GM21825 (cell line): ENCODE results near the gene XRRA1.
"Not testable (repeated sequence)": the region's sequence is repeated elsewhere in the genome, so short reads cannot be mapped to it uniquely, and the experiment has no call there.

Source experiments
- ATAC-seq: cut with Tn5 transposase; IDR thresholded peaks from one replicate; pipeline ENCODE4 v1.9.1; 2021; ENCODE audit warnings: mild to moderate bottlenecking, moderate library complexity; ENCODE audit not compliant: unreplicated experiment

The XRRA1 gene

DNA sequence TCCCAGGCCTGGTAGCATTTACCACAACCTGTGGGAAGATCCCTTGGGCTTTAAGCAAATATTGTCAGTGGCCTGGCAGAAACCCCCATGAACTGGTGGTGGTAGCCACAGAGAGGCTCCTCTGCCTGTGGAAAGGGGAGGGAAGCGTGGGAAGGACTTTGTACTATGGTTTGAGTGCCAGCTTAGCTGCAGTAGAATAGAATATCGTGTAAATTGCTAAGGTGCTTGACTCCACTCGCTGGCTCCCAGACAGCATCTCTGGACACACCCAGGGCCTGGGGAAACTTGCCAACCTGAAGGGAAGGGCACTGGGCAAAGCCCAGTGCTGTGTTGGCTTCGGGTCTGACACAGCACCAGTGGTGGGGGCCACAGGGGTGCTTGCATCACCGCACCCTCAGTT, 52.6 kb downstream of the XRRA1 start:
- ATAC-seq = no peak

- no peak for ATAC-seq
Observed at GRCh38 chr11:74895340-74896116, 53.4 kb downstream of the XRRA1 start.

- ATAC-seq = not testable (repeated sequence)
Observed at GRCh38 chr11:74893015-74893414, 55.9 kb downstream of the XRRA1 start.

DNA sequence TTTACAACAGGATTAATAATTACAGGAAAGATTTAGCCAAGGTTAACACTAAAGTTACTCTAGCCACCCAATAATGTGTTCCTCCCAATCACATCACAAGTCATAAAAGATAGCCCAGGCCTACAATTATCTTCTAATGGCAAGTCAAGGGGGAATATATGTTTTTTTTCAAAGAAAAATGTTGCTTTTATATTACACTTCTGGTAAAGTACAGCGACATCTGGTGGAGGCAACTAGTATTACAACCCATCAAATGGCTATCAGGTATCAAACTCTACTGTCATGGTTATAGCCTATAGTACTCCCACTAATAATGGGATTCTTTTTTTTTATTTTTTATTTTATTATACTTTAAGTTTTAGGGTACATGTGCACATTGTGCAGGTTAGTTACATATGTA, 71.8 kb downstream of the XRRA1 start:
- no peak for ATAC-seq

DNA sequence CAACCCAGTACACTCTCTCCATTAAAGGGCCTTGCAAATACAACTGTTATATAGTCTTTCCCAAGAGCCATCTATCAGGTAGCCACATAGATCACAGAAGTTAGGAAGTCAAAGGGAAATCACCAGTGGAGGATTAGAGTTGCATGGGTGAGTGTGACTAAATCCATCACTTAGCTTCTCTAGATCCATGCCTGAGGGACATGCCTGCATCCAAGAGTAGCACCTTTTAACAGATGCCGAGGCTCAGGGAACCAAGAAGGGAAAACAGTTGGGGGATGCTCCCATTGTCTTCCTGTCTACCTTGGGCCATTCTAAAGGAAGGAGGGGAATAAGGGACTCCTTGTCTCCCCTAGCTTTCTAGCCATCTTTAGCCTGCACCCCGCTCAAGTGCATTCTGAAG, 77.9 kb downstream of the XRRA1 start:
- no peak for ATAC-seq

GRCh38 chr11:74870485-74870884, 78.4 kb downstream of the XRRA1 start:
- no peak for ATAC-seq

GRCh38 chr11:74866557-74866956, 82.3 kb downstream of the XRRA1 start:
- ATAC-seq = no peak

- no peak for ATAC-seq
Observed at GRCh38 chr11:74863410-74863809, 85.5 kb downstream of the XRRA1 start.

DNA sequence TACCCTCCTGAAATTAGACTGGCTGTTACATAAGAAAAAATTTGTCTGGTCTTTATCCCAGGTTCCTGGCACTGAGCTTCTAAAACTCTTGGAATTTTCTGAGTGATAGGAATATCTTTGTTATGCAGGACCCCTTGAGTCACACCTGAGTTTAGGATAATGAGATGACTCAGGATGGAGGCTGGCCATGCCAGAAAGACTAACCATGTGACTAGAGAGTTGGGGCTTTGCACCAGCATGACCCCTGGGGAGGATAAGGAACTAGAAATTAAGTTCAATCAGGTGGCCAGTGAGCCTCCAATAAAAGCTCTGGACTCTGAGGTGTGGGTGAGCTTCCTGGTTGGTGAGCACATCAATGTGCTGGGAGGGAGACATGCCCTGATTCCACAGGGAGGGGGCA, 88.1 kb downstream of the XRRA1 start:
- no peak for ATAC-seq

- ATAC-seq = no peak
Observed at GRCh38 chr11:74853223-74853622, 95.7 kb downstream of the XRRA1 start.

- ATAC-seq = no peak
Observed at GRCh38 chr11:74849525-74850391, 99.1 kb downstream of the XRRA1 start.

DNA sequence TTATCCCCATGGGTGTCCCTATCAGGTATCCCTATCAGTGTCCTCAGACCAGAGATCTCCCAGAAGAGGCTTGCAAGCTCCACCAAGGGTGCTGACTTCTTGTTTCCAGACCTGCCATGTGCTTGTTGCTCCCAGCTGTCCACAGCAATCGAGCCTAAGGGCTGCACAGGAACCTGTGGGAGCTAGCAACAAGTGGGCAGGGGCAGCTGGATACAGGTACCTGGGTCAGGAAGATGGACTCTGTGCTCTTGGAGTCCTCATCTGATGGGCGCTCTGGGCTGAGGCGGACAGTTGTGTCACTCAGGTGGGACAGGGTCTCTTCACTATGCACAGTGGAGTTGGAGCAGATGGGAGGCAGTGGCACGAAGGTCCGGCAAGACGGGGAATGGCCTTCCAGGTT, 101.0 kb downstream of the XRRA1 start:
- ATAC-seq = no peak

DNA sequence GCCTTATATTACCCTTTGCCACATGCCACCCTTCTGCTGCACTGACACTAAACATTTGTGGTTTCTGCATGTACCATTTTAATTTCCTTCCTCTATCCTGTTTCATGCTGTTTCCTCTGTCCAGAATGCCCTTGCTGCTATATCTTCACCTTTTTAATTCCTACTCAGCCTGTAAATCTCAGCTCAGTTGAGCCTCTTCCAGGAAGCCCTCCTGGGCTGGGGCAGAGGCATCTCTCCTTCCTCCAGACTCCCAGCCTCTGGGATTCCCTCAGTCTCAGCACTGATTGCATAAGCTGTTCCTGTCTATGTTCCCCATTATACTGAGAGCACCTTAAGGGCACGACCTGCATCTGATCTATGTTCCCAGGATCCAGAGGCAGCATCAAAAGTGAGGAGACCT, 101.5 kb downstream of the XRRA1 start:
- no peak for ATAC-seq

GRCh38 chr11:74846770-74847169, 102.1 kb downstream of the XRRA1 start:
- ATAC-seq = no peak

- no peak for ATAC-seq
Observed at GRCh38 chr11:74845978-74846517, 102.8 kb downstream of the XRRA1 start.

- no peak for ATAC-seq
Observed at GRCh38 chr11:74844865-74845264, 104.0 kb downstream of the XRRA1 start.

DNA sequence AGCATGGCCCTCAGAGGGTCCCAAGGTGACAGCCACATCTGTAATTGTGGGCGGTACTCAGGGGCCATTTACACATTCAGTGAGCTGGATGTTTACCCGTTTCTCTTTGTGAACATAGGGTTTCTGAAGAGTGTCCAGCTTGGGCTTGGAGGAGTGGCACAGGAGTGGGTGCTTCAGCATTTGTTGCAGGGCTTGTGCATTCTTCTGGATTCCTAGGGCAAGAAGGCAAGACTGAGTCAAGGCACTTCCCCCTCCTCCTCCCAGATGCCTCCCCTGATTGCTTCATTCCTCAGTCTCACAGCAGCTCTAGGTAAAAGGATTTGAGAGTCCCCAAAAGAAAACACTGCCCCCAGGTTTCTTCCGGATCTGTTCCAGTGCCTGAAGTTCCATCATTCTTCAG, 104.8 kb downstream of the XRRA1 start:
- ATAC-seq = no peak

- no peak for ATAC-seq
Observed at GRCh38 chr11:74842967-74843366, 105.9 kb downstream of the XRRA1 start.

- no peak for ATAC-seq
Observed at GRCh38 chr11:74840486-74840885, 108.4 kb downstream of the XRRA1 start.

GRCh38 chr11:74839971-74840370, 108.9 kb downstream of the XRRA1 start:
- ATAC-seq = no peak

GRCh38 chr11:74839446-74839845, 109.4 kb downstream of the XRRA1 start:
- ATAC-seq = no peak

- ATAC-seq = no peak
Observed at GRCh38 chr11:74838188-74838587, 110.7 kb downstream of the XRRA1 start.
